Gastrocnemius medialis (tissue), 4 donors: ENCODE results near the gene BMERB1. TPM values are rescaled to one million over a fixed set of nuclear protein-coding genes. Genes with fewer than 3 reads are reported as not detected.
A peak's percentile ranks its signal among the peaks of the same experiment; 100 is the strongest.

Source experiments
- ATAC-seq, 2 donors: fragments of 150-250 bp; one replicate each; pipeline ENCODE4 v1.9.1; 2016
- DNase-seq, 2 donors: peaks; one replicate each; pipeline ENCODE4 v3.0.0-alpha.2; 2019
- H3K27ac ChIP-seq, 4 donors: fragments of 200-600 bp; sonication (generic); 1 replicate in 1 of 4; 2 replicates in 3 of 4; pipeline ENCODE4 v1.5.1; 2016 to 2018; ENCODE audit warnings: mild to moderate bottlenecking in 2 of 4, moderate library complexity in 1 of 4
- H3K27me3 ChIP-seq, 3 donors: fragments of 200-600 bp; sonication (generic) in 2 of 3; 1 replicate in 1 of 3; 2 replicates in 2 of 3; pipeline versions ENCODE4 v1.5.1 to v1.6.0; 2016 to 2019; ENCODE audit warnings: mild to moderate bottlenecking in 1 of 3, moderate library complexity in 1 of 3
- H3K36me3 ChIP-seq, 2 donors: fragments of 200-600 bp; sonication (generic) in 1 of 2; one replicate each; pipeline ENCODE4 v1.5.1; 2017 to 2018
- H3K4me1 ChIP-seq, 2 donors: fragments of 200-600 bp; sonication (generic) in 1 of 2; one replicate each; pipeline ENCODE4 v1.5.1; 2016 to 2017; ENCODE audit warnings: mild to moderate bottlenecking in 2 of 2
- H3K4me3 ChIP-seq, 4 donors: fragments of 200-600 bp; sonication (generic) in 3 of 4; 1 replicate in 1 of 4; 2 replicates in 3 of 4; pipeline ENCODE4 v1.5.1; 2016 to 2019; ENCODE audit warnings: mild to moderate bottlenecking in 2 of 4
- H3K9me3 ChIP-seq, 3 donors: fragments of 200-600 bp; sonication (generic) in 2 of 3; 1 replicate in 1 of 3; 2 replicates in 2 of 3; pipeline ENCODE4 v1.5.1; 2016 to 2019
- POLR2A ChIP-seq, 2 donors: fragments of 450-650 bp; IDR thresholded peaks; one replicate each; pipeline ENCODE4 v1.6.1; 2017; ENCODE audit warnings: antibody characterized with exemption in 2 of 2, mild to moderate bottlenecking in 2 of 2, moderate library complexity in 2 of 2
- in situ Hi-C, 4 donors: fragments of 200-750 bp; cut with MboI; loops; one replicate each; pipeline versions ENCODE4 v1.15.0 to v1.8.0; 2017; ENCODE audit warnings: low sequenced_read_pairs in 4 of 4
- intact Hi-C: fragments of 100-400 bp; cut with DNase I; formaldehyde crosslinking; loops from one replicate; pipeline ENCODE4 v1.15.1; 2023; ENCODE audit warnings: low total_unique reads
- total RNA-seq, 4 donors: library from RNA; depleted of rRNA; stranded (reverse); fragments of >200 nt; gene quantifications; one replicate each; pipeline versions ENCODE4 v1.1.0 to v1.2.3, GENCODE V29; 2016
- TF ChIP-seq, protein P1 (sequence below), 5 experiments: fragments of 450-650 bp in 3 of 5; fragments of 200-600 bp in 2 of 5; sonication (generic) in 2 of 5; IDR thresholded peaks in 4 of 5; conservative IDR thresholded peaks in 1 of 5; 1 replicate in 4 of 5; 2 replicates in 1 of 5; pipeline ENCODE4 v1.5.1; 2016 to 2019; ENCODE audit warnings: antibody characterized with exemption in 5 of 5, mild to moderate bottlenecking in 3 of 5, moderate library complexity in 3 of 5

BMERB1 gene
- total RNA-seq, 4 donors from 2014 or later: 112 to 392 (median 237) TPM

- Histone ChIP-seq H3K9me3 (no peaks in the 10 kb centered on the region), H3K36me3 (no peaks in the 10 kb centered on the region), H3K4me1 (peaks cover 12 to 16% of the 10 kb centered on the region in 2 donors), H3K27ac (no peak overlapping the region), H3K4me3 (no peak overlapping the region), H3K27me3 (no peaks in the 10 kb centered on the region)
- intact Hi-C loops (no loop called here), in situ Hi-C loops (no loop called here)
- DNase-seq (no peak), ATAC-seq (no peak)
- TF ChIP-seq, protein P1, sequence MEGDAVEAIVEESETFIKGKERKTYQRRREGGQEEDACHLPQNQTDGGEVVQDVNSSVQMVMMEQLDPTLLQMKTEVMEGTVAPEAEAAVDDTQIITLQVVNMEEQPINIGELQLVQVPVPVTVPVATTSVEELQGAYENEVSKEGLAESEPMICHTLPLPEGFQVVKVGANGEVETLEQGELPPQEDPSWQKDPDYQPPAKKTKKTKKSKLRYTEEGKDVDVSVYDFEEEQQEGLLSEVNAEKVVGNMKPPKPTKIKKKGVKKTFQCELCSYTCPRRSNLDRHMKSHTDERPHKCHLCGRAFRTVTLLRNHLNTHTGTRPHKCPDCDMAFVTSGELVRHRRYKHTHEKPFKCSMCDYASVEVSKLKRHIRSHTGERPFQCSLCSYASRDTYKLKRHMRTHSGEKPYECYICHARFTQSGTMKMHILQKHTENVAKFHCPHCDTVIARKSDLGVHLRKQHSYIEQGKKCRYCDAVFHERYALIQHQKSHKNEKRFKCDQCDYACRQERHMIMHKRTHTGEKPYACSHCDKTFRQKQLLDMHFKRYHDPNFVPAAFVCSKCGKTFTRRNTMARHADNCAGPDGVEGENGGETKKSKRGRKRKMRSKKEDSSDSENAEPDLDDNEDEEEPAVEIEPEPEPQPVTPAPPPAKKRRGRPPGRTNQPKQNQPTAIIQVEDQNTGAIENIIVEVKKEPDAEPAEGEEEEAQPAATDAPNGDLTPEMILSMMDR (IDR thresholded peaks at IDR 0.05 in 4 of 5, conservative IDR thresholded peaks at IDR 0.05 in 1 of 5): no peak
- TF ChIP-seq POLR2A (IDR thresholded peaks at IDR 0.05): no peak
Measured at GRCh38 chr16:15487336-15488284, 53.2 kb downstream of the BMERB1 start.

DNA sequence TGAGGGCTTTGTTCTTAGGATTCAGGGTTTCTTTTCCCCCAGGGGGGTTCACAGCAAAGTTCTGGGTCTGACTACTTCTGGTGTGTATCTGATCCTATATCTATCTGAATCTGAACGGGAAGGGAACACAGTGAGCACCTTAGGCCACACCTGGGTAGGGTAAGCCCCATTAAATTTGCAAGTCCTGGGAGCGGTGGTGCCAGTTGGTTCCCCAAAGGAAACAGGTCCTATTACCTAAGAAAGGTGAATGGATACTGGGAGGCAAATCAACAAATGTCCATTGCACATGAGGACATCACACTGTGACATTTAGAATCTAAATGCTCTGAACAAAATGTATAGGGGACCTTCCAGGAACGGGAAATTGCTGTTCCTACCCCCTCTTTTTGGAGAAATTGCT is 54.6 kb downstream of the BMERB1 start:
- no peaks in the 10 kb centered on the region for H3K9me3 ChIP-seq
- peak overlapping the region; percentile 65 to 79 (median 72) for H3K27ac ChIP-seq
- no peak for DNase-seq
- intact Hi-C loops: no loop called here
- no peaks in the 10 kb centered on the region for H3K27me3 ChIP-seq
- no peak overlapping the region for H3K4me3 ChIP-seq
- TF ChIP-seq POLR2A (IDR thresholded peaks at IDR 0.05): no peak
- TF ChIP-seq, protein P1 (IDR thresholded peaks at IDR 0.05 in 4 of 5, conservative IDR thresholded peaks at IDR 0.05 in 1 of 5): no peak
- no peaks in the 10 kb centered on the region for H3K36me3 ChIP-seq
- peaks cover 12 to 18% of the 10 kb centered on the region in 2 donors for H3K4me1 ChIP-seq
- in situ Hi-C loops: no loop called here
- ATAC-seq: no peak

DNA sequence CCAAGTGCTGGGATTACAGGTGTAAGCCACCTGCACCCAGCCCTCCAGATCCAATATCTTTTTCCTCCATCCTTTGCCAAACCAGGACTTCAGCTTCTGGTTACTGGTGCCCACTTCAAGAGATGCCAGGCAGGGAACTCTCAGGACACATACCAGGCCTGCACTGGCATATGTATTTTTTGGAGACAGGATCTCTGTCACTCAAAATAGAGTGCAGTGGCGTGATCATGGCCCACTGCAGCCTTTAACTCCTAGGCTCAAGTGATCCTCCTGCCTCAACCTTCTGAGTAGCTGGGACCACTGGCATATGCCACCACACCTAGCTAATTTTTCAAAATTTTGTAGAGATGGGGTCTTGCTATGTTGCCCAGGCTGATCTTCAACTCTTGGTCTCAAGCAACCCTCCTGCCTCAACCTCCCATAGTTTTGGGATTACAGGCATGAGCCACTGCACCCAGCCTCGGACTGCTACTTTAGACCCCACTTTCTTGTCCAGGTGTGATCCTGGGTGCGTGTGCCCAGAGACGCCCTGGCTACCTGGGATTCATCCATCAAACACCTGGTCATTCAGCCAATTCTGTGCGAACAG is 55.8 kb downstream of the BMERB1 start:
- peaks cover 12 to 24% of the 10 kb centered on the region in 2 donors for H3K4me1 ChIP-seq
- TF ChIP-seq POLR2A (IDR thresholded peaks at IDR 0.05): no peak
- TF ChIP-seq, protein P1 (IDR thresholded peaks at IDR 0.05 in 4 of 5, conservative IDR thresholded peaks at IDR 0.05 in 1 of 5): no peak
- H3K4me3 ChIP-seq: no peak overlapping the region
- H3K36me3 ChIP-seq: no peaks in the 10 kb centered on the region
- H3K27me3 ChIP-seq: no peaks in the 10 kb centered on the region
- in situ Hi-C loops: no loop called here
- ATAC-seq (no peak), DNase-seq (no peak)
- H3K27ac ChIP-seq: peak overlapping the region; percentile 65 to 79 (median 72)
- intact Hi-C loops: no loop called here
- H3K9me3 ChIP-seq: no peaks in the 10 kb centered on the region

DNA sequence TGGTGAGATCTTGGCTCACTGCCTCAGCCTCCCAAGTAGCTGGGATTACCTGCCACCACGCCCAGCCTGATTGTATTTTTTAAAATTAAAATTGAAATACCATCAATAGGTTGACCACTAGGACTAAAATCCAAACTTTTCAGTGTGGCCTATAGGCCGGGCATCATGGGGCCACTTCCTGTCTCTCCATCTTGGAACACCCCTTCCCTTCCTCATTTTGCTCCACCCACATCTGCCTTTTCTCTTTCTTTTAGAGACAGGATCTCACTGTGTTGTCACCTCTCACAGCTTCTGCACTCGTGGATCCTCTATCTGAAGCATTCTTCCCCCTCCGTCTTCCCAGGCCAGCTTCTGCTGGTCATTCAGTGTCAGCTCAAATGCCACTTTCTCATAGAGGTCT is 57.0 kb downstream of the BMERB1 start:
- in situ Hi-C loops: no loop called here
- DNase-seq (no peak), ATAC-seq (no peak)
- intact Hi-C loops: no loop called here
- H3K4me3 ChIP-seq: no peak overlapping the region
- H3K27ac ChIP-seq: no peak overlapping the region
- peaks cover 12 to 24% of the 10 kb centered on the region in 2 donors for H3K4me1 ChIP-seq
- no peaks in the 10 kb centered on the region for H3K27me3 ChIP-seq
- no peak for TF ChIP-seq POLR2A (IDR thresholded peaks at IDR 0.05)
- TF ChIP-seq, protein P1 (IDR thresholded peaks at IDR 0.05 in 4 of 5, conservative IDR thresholded peaks at IDR 0.05 in 1 of 5): no peak
- no peaks in the 10 kb centered on the region for H3K9me3 ChIP-seq
- no peaks in the 10 kb centered on the region for H3K36me3 ChIP-seq
